Mesendoderm (in vitro differentiated cells): ENCODE data around the gene NEK8.

Experiments used
- DNase-seq: peaks from one replicate; pipeline ENCODE4 v3.0.0; 2013
- H2AK5ac ChIP-seq: 2 replicates; pipeline ENCODE4 v1.6.1; 2013; ENCODE audit warnings: low read length, inconsistent platforms
- H2BK120ac ChIP-seq: 2 replicates; pipeline ENCODE4 v1.6.1; 2013; ENCODE audit warnings: low read depth, mild to moderate bottlenecking, low read length, moderate library complexity, mixed read lengths
- H2BK15ac ChIP-seq: replicated peaks from 2 replicates; pipeline ENCODE4 v1.6.1; 2013; ENCODE audit warnings: low read depth, mild to moderate bottlenecking, moderate library complexity
- H2BK5ac ChIP-seq: 2 replicates; pipeline ENCODE4 v1.6.1; 2013; ENCODE audit warnings: low read length, inconsistent platforms
- H3K18ac ChIP-seq: 2 replicates; pipeline ENCODE4 v1.6.1; 2013; ENCODE audit warnings: mild to moderate bottlenecking, low read length, mixed read lengths
- H3K23ac ChIP-seq: one replicate; pipeline ENCODE4 v1.6.1; 2013; ENCODE audit warnings: low read length
- H3K27ac ChIP-seq: 2 replicates; pipeline ENCODE4 v1.5.1; 2013; ENCODE audit warnings: low read depth, mild to moderate bottlenecking, inconsistent platforms, low read length, moderate library complexity
- H3K27me3 ChIP-seq: 2 replicates; pipeline ENCODE4 v1.6.1; 2013; ENCODE audit warnings: low read length, control low read depth, mild to moderate bottlenecking, inconsistent platforms; ENCODE audit not compliant: insufficient read depth, poor library complexity
- H3K36me3 ChIP-seq: 2 replicates; pipeline ENCODE4 v1.6.1; 2013; ENCODE audit warnings: low read length, inconsistent platforms; ENCODE audit not compliant: control insufficient read depth, insufficient read depth
- H3K4ac ChIP-seq: one replicate; pipeline ENCODE4 v1.6.1; 2013; ENCODE audit warnings: low read depth, mild to moderate bottlenecking, low read length, moderate library complexity
- H3K4me1 ChIP-seq: 2 replicates; pipeline ENCODE4 v1.6.1; 2013; ENCODE audit warnings: low read depth, low read length, inconsistent platforms; ENCODE audit not compliant: control insufficient read depth
- H3K4me2 ChIP-seq: 2 replicates; pipeline ENCODE4 v1.6.1; 2013; ENCODE audit warnings: low read length
- H3K4me3 ChIP-seq: 2 replicates; pipeline ENCODE4 v1.5.1; 2013; ENCODE audit warnings: mild to moderate bottlenecking, low read length
- H3K56ac ChIP-seq: one replicate; pipeline ENCODE4 v1.6.1; 2013; ENCODE audit warnings: low read length
- H3K79me1 ChIP-seq: 2 replicates; pipeline ENCODE4 v1.6.1; 2013; ENCODE audit warnings: low read length, inconsistent platforms
- H3K79me2 ChIP-seq: 2 replicates; pipeline ENCODE4 v1.6.1; 2013; ENCODE audit warnings: mild to moderate bottlenecking, low read length; ENCODE audit not compliant: control insufficient read depth, insufficient read depth
- H3K9ac ChIP-seq: 2 replicates; pipeline ENCODE4 v1.6.1; 2013; ENCODE audit warnings: low read length, inconsistent platforms
- H4K5ac ChIP-seq: one replicate; pipeline ENCODE4 v1.6.1; 2013; ENCODE audit warnings: low read length
- H4K8ac ChIP-seq: one replicate; pipeline ENCODE4 v1.6.1; 2013; ENCODE audit warnings: low read depth, mild to moderate bottlenecking, control low read depth, low read length, moderate library complexity
- WGBS: extraction: QIAGEN DNeasy Blood & Tissue Kit; methylation state at CpG from one replicate; pipeline ENCODE4 v1.1.7; 2013; ENCODE audit warnings: low lambda C conversion rate, missing lambda C conversion rate; ENCODE audit not compliant: insufficient coverage; ENCODE audit errors: extremely low coverage; 5-methylcytosine and 5-hydroxymethylcytosine counted together

NEK8 gene

GRCh38 chr17:28716740-28717577 lies 11.6 kb upstream of the NEK8 start:
- H3K4me2 ChIP-seq, result peak overlapping the region; percentile 73
- H3K27ac ChIP-seq, result peak overlapping the region; percentile 58
- peak overlapping the region; percentile 98 for H3K9ac ChIP-seq
- no peak overlapping the region for H2BK15ac ChIP-seq
- H2BK120ac ChIP-seq, result peak overlapping the region; percentile 62
- no peaks in the 10 kb centered on the region for H3K27me3 ChIP-seq
- no peak overlapping the region for H4K8ac ChIP-seq
- WGBS, result no CpG with 5 or more reads among the region's 63 CpGs
- H3K18ac ChIP-seq, result peak overlapping the region; percentile 70
- H2BK5ac ChIP-seq, result peak overlapping the region; percentile 57
- peak overlapping the region; percentile 96 for H3K56ac ChIP-seq
- H3K79me1 ChIP-seq, result peaks cover 23% of the 10 kb centered on the region
- H3K36me3 ChIP-seq, result peaks cover 13% of the 10 kb centered on the region
- no peak overlapping the region for H4K5ac ChIP-seq
- peak overlapping the region; percentile 43 for H2AK5ac ChIP-seq
- peak overlapping the region; percentile 92 for H3K23ac ChIP-seq
- H3K79me2 ChIP-seq, result peaks cover 41% of the 10 kb centered on the region
- DNase-seq, result peak; percentile 57
- H3K4me1 ChIP-seq, result peaks cover 8% of the 10 kb centered on the region
- peak overlapping the region; percentile 89 for H3K4me3 ChIP-seq
- H3K4ac ChIP-seq, result peak overlapping the region; percentile 93

- peak within 1 kb of the TSS; percentile 72 for H4K5ac ChIP-seq
- H3K18ac ChIP-seq, result peak within 1 kb of the TSS; percentile 77
- H3K27me3 ChIP-seq, result no peaks in the 10 kb centered on the region
- H2BK5ac ChIP-seq, result peak within 1 kb of the TSS; percentile 64
- peak within 1 kb of the TSS; percentile 88 for H3K4me2 ChIP-seq
- H2BK120ac ChIP-seq, result peak within 1 kb of the TSS; percentile 62
- H3K79me1 ChIP-seq, result peaks cover 25% of the 10 kb centered on the region
- H3K4me1 ChIP-seq, result peaks cover 5% of the 10 kb centered on the region
- H4K8ac ChIP-seq, result no peak within 1 kb of the TSS
- peaks cover 18% of the 10 kb centered on the region for H3K36me3 ChIP-seq
- peak within 1 kb of the TSS; percentile 97 for H3K56ac ChIP-seq
- no CpG with 5 or more reads among the region's 60 CpGs for WGBS
- H3K27ac ChIP-seq, result peak within 1 kb of the TSS; percentile 97
- H3K4ac ChIP-seq, result peak within 1 kb of the TSS; percentile 93
- peak within 1 kb of the TSS; percentile 89 for H3K4me3 ChIP-seq
- peak; percentile 98 for DNase-seq
- H3K79me2 ChIP-seq, result peaks cover 48% of the 10 kb centered on the region
- no peak within 1 kb of the TSS for H2BK15ac ChIP-seq
- peak within 1 kb of the TSS; percentile 91 for H3K23ac ChIP-seq
- peak within 1 kb of the TSS; percentile 99 for H2AK5ac ChIP-seq
- H3K9ac ChIP-seq, result peak within 1 kb of the TSS; percentile 98
These were observed 10.8 kb upstream of the NEK8 start, which contains the start of gene RAB34 for GRCh38 chr17:28717578-28718332. TSS of gene RAB34 (minus strand) at chr17:28717868. CDS start at chr17:28717266, 602 bp downstream.

- peak; percentile 46 for DNase-seq
- no peak overlapping the region for H4K8ac ChIP-seq
- H3K79me1 ChIP-seq, result peaks cover 29% of the 10 kb centered on the region
- peak overlapping the region; percentile 46 for H2BK120ac ChIP-seq
- peaks cover 22% of the 10 kb centered on the region for H3K36me3 ChIP-seq
- peak overlapping the region; percentile 28 for H3K4ac ChIP-seq
- H3K18ac ChIP-seq, result peak overlapping the region; percentile 77
- H3K9ac ChIP-seq, result peak overlapping the region; percentile 93
- peaks cover 51% of the 10 kb centered on the region for H3K79me2 ChIP-seq
- H2BK15ac ChIP-seq, result no peak overlapping the region
- peak overlapping the region; percentile 99 for H2AK5ac ChIP-seq
- no CpG with 5 or more reads among the region's 18 CpGs for WGBS
- peaks cover 5% of the 10 kb centered on the region for H3K4me1 ChIP-seq
- peak overlapping the region; percentile 36 for H3K4me3 ChIP-seq
- H3K27me3 ChIP-seq, result no peaks in the 10 kb centered on the region
- peak overlapping the region; percentile 64 for H2BK5ac ChIP-seq
- H3K56ac ChIP-seq, result peak overlapping the region; percentile 97
- H4K5ac ChIP-seq, result no peak overlapping the region
- H3K4me2 ChIP-seq, result peak overlapping the region; percentile 88
- H3K27ac ChIP-seq, result peak overlapping the region; percentile 97
- no peak overlapping the region for H3K23ac ChIP-seq
These were observed 10.1 kb upstream of the NEK8 start for GRCh38 chr17:28718333-28719020.

GRCh38 chr17:28719021-28719433 lies 9.6 kb upstream of the NEK8 start:
- Histone ChIP-seq H3K18ac (peak overlapping the region; percentile 56), H2BK15ac (no peak overlapping the region), H2BK120ac (no peak overlapping the region)

GRCh38 chr17:28720247-28720996 lies 8.2 kb upstream of the NEK8 start:
- Histone ChIP-seq H2BK120ac (no peak overlapping the region), H3K27ac (peak overlapping the region; percentile 68), H3K36me3 (peaks cover 15% of the 10 kb centered on the region), H2BK5ac (peak overlapping the region; percentile 89), H3K4ac (peak overlapping the region; percentile 97), H3K9ac (peak overlapping the region; percentile 98), H3K23ac (peak overlapping the region; percentile 7), H3K4me3 (peak overlapping the region; percentile 98), H2AK5ac (peak overlapping the region; percentile 95), H4K5ac (peak overlapping the region; percentile 81), H3K4me1 (peaks cover 5% of the 10 kb centered on the region), H4K8ac (peak overlapping the region; percentile 0), H3K79me1 (peaks cover 19% of the 10 kb centered on the region), H3K4me2 (peak overlapping the region; percentile 72), H3K79me2 (peaks cover 49% of the 10 kb centered on the region), H2BK15ac (no peak overlapping the region), H3K18ac (peak overlapping the region; percentile 81), H3K27me3 (no peaks in the 10 kb centered on the region), H3K56ac (peak overlapping the region; percentile 98)
- WGBS, result no CpG with 5 or more reads among the region's 30 CpGs
- DNase-seq, result peak; percentile 32

More at GRCh38 chr17:28719021-28719433, 9.6 kb upstream of the NEK8 start:
- WGBS, result no CpG with 5 or more reads among the region's 18 CpGs
- H3K4ac ChIP-seq, result peak overlapping the region; percentile 64
- H3K4me3 ChIP-seq, result peak overlapping the region; percentile 64
- H3K27ac ChIP-seq, result peak overlapping the region; percentile 88
- peak overlapping the region; percentile 73 for H2BK5ac ChIP-seq
- H3K56ac ChIP-seq, result peak overlapping the region; percentile 97
- peaks cover 51% of the 10 kb centered on the region for H3K79me2 ChIP-seq
- H3K4me2 ChIP-seq, result peak overlapping the region; percentile 89
- no peak overlapping the region for H2AK5ac ChIP-seq
- peak overlapping the region; percentile 93 for H3K9ac ChIP-seq
- H3K27me3 ChIP-seq, result no peaks in the 10 kb centered on the region
- peaks cover 29% of the 10 kb centered on the region for H3K79me1 ChIP-seq
- H4K5ac ChIP-seq, result no peak overlapping the region
- peaks cover 23% of the 10 kb centered on the region for H3K36me3 ChIP-seq
- no peak for DNase-seq
- H4K8ac ChIP-seq, result no peak overlapping the region
- H3K23ac ChIP-seq, result no peak overlapping the region
- peaks cover 5% of the 10 kb centered on the region for H3K4me1 ChIP-seq
